Activated CD4-positive, alpha-beta T cell treated with anti-CD3 and anti-CD28 coated beads, Interleukin-2, Interleukin-6, amounts not matched to agents 100 ng/mL and 50 ng/mL, durations not matched to agents 16 hours and 8 hours (primary cell): ENCODE data around the gene GLT8D2.

Source experiments
- DNase-seq: peaks from one replicate; pipeline ENCODE4 v3.0.0-alpha.2; 2020

Gene GLT8D2

GRCh38 chr12:103997286-103997900 lies 52.6 kb downstream of the GLT8D2 start:
- no peak for DNase-seq

DNA sequence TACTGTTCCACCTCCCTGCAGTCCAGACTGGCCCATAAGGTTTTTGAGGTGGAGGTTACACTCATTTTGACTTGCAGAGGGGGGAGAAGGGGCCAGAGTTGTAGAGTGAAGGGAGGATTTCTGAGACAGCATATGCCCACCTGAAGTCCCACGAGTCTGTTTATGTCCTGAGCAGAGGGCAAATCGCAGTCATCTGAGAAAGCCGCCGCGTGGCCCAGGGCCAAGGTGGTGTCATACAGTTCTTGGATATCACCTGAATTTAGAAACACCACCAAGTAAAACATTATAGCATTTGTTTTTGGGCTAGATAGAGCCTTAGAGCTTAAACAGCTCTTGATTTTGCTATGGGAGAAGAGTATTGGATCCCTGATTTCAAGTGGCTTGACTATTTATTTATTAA lies 53.4 kb downstream of the GLT8D2 start:
- DNase-seq, result no peak

- DNase-seq, result no peak
Measured at GRCh38 chr12:103994235-103994634, 55.8 kb downstream of the GLT8D2 start.

GRCh38 chr12:103986829-103987228 lies 63.2 kb downstream of the GLT8D2 start:
- DNase-seq, result no peak

GRCh38 chr12:103978384-103978982 lies 71.5 kb downstream of the GLT8D2 start:
- no peak for DNase-seq

DNA sequence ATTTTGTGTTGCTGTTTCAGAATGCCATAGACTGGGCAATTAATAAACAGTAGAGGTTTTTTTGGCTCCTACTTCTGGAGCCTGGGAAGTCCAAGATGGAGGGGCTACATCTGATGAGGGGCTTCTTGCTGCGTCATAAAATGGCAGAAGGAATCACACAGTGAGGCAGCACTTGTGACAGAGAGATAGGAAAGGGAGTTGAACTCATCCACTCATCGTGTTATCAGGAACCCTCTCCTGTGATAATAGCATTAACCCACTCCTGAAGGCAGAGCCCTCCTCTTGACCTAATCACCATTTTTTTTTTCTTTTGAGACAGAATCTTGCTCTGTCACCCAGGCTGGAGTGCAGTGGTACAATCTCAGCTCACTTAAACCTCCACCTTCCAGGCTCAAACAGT lies 74.6 kb downstream of the GLT8D2 start:
- DNase-seq, result no peak

- no peak for DNase-seq
Measured at GRCh38 chr12:103973909-103974308, 76.1 kb downstream of the GLT8D2 start.

DNA sequence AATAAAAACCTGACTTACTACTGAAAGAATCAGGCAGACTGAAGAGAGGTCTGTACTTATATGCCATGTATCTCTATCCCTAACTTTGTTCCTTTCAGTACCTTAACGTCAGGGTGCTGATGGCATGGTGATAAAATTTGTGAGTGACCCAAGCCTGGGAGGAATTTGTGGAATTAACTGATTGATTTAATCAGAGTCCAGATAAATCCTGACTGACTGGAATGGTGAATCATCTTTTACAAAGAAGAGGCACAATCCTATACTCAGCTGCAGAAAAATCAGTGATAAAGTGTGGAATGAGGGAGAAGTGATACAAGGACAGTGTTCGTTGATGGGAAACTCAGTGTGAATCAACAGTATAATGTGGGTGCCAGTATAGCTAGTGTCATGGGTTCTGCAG lies 80.6 kb downstream of the GLT8D2 start:
- DNase-seq, result no peak

DNA sequence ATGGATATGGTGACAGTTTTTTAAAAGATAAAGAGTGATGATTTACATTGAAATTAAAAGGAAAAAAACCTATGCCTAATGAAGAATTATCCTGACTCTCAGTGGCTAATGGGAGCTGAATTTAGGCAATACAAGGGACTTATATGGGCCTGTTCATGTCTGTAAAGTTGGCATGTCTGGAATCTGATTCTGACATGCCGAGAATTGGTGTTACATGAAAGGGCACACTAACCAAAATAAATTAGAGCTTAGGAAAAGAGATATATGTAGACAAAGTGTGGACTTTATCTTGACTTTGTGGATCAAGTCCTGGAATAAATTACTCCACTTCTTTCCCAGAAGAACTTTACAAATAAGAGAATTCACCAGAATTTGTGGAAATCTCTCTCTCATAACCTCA lies 83.3 kb downstream of the GLT8D2 start:
- no peak for DNase-seq

DNA sequence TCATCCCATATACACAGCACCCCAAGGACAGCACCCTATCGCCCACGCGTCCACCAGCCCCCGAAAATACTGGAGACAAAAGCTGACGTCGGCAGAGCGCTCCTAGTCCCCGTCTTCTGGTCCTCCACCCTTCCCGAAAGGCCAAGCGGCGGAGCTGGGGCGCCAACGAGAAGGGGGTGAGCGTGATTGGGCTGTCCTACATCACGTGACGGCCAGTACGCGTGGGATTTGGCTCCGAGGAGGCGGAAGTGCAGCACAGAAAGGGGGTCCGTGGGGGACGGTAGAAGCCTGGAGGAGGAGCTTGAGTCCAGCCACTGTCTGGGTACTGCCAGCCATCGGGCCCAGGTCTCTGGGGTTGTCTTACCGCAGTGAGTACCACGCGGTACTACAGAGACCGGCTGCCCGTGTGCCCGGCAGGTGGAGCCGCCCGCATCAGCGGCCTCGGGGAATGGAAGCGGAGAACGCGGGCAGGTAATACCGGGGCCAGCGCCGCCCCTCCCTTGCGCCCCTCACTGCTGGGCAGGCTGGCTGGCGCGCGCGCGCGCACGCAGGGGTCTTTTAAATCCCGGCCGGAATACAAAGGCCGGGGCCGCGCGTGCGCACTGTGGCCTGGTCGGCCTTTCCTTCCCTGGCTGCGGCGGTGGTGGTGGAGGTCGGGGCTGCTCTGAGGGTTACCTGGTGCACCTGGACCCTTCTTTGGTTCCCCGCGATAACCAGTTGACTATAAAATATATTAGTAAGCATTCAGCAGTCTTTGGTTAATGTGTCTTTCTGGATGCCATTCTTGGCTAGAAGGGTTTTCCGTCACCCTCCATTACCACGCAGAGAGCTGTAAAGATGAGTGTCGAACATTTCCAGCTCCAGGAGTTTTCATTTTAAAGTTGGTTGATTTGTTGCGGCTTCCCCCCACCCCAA lies 84.1 kb downstream of the GLT8D2 start, which contains the start of gene TDG:
TSS of gene TDG (plus strand) at position 283 of the 915 bp plus-strand sequence. CDS start at position 449, 166 bp downstream.
- peak; percentile 99 for DNase-seq

GRCh38 chr12:103965255-103965589 lies 84.8 kb downstream of the GLT8D2 start:
- DNase-seq, result no peak

DNA sequence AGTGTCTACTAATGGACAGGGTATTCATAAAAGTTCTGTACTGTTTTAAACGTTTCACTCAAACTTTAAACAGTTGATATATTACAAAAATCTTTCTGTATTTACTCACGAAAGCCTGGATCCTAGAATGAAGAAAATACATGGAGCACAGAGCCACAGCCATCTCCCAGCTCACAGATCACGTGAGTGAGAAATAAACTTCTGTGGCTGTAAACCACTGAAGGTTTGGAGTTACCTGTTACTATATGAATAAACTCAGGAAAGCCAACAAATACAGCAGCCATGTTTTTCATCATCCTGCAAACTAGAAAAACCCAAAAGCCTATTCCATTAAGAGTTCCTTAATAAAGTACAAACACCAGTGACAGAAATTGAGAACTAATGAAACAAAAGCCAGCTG lies 85.2 kb downstream of the GLT8D2 start:
- DNase-seq, result no peak

DNA sequence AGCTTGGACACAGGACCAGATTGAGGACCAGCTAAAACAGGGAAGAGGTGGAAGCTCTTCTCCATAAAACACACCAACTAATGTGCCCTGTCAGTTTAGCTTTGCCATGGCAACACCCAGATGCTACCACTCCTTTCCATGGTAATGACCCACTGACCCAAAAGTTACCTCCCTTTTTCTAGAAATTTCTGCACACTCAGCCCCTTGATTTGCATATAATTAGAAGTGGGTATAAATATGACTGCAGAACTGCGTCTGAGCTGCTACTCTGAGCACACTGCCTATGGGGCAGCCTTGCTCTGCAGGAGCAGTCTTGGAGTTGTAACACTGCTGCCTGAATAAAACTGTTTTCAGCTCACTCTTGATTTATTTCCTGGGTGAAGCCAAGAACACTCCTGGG lies 87.5 kb downstream of the GLT8D2 start:
- no peak for DNase-seq

GRCh38 chr12:103960616-103961227 lies 89.3 kb downstream of the GLT8D2 start:
- no peak for DNase-seq

DNA sequence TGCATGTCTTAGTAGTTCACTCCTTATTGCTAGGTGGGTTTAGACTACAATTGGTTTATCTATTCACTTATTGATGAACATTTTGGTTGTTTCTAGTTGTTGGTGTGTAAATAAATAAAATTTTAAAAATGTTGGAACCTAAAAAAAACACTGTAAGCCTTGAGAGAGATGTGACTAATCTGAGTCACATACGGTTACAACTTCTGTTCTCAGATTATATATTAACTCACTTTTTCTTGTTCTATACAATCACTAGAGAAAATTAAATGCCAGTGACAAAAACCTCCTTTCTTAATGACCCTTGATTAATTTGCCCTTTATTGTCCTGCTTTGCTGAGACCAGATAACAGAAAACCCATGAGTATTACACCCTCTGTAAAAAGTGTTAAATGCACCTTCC lies 91.4 kb downstream of the GLT8D2 start:
- DNase-seq, result no peak

DNA sequence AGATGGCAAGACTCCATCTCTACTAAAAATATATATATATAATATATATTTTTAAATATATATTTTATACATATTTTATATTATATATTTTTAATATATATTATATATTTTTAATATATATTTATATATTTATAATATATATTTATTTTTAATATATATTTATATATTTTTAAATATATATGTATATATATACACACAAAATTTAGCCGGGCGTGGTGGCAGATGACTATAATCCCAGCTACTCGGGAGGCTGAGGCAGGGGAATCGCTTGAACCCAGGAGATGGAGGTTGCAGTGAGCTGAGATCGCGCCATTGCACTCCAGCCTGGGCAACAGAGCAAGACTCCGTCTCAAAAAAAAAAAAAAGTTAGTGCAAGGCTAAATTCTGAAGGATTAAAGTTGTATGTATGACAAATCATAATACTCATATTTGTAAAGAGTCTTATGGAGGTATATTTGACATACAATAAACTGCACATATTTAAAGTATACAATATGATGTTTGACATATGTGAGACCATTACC lies 92.1 kb downstream of the GLT8D2 start:
- no peak for DNase-seq

- peak; percentile 33 for DNase-seq
Measured at GRCh38 chr12:103956509-103957027, 93.4 kb downstream of the GLT8D2 start.

DNA sequence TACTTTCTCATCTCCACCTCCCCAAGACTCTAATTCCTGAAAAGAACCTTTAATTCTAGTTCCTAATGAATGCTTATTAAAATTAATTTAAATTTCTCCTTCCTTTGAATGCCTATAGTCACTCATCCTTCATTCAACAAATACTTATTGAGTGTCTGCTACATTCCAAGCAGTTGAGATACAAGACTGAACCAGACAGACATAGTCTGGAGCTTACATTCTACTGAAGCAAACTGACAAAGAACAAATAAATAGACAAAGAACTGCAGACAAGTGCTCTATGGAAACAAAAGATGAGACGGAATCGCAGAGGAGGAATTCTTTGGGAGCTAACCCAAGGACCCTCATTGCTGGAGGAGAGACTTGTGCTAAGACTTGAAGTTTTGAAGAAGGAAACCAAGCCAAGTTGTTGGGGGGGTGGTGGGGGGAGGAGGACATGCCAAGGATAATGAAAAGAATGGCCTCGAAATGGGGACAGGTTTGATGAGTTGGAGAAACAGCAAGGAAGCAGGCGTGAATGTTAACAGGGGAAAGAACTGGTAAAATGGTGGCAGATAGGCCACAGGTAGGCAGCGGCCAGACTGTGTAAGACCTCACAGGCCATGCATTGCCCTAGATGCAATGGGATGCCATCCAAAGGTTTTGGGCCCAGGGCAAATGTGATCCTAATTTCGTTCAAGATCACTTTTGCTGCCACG lies 94.0 kb downstream of the GLT8D2 start:
- no peak for DNase-seq

GRCh38 chr12:103952497-103952896 lies 97.5 kb downstream of the GLT8D2 start:
- DNase-seq, result peak; percentile 71

DNA sequence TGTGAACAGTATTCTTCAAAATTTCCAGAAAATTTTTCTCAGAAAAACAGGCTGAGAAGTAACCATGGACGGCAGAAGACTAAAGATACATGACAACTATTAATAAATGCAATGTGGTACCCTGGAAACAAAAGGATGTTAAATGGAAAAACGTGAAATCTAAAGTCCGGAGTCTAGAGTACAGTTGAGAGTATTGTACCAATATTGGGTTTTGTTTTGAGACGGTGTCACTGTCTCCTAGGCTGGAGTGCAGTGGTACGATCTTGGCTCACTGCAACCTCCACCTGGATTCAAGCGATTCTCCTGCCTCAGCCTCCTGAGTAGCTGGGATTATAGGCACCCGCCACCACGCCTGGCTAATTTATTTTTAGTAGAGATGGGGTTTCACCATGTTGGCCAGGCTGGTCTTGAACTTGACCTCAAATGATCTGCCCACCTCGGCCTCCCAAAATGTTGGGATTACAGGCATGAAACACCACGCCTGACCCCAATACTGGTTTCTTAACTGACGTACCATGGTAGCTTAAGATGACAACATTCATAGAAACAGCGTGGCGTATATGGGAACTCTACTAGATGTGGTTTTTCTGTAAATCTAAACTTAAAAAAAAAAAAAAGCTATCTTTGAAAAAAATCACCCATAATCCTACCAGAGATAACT lies 101.1 kb downstream of the GLT8D2 start:
- no peak for DNase-seq

GRCh38 chr12:103947871-103948555 lies 102.0 kb downstream of the GLT8D2 start:
- DNase-seq, result no peak
